ENCODE measurements around the gene REV3L. TPM values are rescaled to one million over a fixed set of nuclear protein-coding genes. Genes with fewer than 3 reads are reported as not detected.

The REV3L gene
- total RNA-seq, 1 experiment from 2014 or later = 5.7 TPM

Other genes with a start within 250 kb of the REV3L start
- 25.8 to 32.3 TPM (median 30.7 TPM) in 3 replicates for gene TRAF3IP2, start 122.7 kb upstream of the REV3L start, total RNA-seq (2021)

Data from WTC11 (cell line).